ENCODE results near the gene DLST.
A peak's percentile ranks its signal among the peaks of the same experiment; 100 is the strongest.

Gene DLST

GRCh38 chr14:74860899-74861733 lies 20.6 kb upstream of the DLST start:
- no peak for DNase-seq (ENCODE audit: low read depth)
- no peak overlapping the region for H3K4me3 ChIP-seq (ENCODE audit: low read length)
- TF ChIP-seq, protein P1, sequence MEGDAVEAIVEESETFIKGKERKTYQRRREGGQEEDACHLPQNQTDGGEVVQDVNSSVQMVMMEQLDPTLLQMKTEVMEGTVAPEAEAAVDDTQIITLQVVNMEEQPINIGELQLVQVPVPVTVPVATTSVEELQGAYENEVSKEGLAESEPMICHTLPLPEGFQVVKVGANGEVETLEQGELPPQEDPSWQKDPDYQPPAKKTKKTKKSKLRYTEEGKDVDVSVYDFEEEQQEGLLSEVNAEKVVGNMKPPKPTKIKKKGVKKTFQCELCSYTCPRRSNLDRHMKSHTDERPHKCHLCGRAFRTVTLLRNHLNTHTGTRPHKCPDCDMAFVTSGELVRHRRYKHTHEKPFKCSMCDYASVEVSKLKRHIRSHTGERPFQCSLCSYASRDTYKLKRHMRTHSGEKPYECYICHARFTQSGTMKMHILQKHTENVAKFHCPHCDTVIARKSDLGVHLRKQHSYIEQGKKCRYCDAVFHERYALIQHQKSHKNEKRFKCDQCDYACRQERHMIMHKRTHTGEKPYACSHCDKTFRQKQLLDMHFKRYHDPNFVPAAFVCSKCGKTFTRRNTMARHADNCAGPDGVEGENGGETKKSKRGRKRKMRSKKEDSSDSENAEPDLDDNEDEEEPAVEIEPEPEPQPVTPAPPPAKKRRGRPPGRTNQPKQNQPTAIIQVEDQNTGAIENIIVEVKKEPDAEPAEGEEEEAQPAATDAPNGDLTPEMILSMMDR (conservative IDR thresholded peaks at IDR 0.05; ENCODE audit: low read depth, low read length), result peak; percentile 91

GRCh38 chr14:74861734-74862090 lies 20.0 kb upstream of the DLST start:
- H3K4me3 ChIP-seq (ENCODE audit: low read length), result no peak overlapping the region
- no peak for DNase-seq (ENCODE audit: low read depth)
- TF ChIP-seq, protein P1 (conservative IDR thresholded peaks at IDR 0.05; ENCODE audit: low read depth, low read length), result no peak

DNA sequence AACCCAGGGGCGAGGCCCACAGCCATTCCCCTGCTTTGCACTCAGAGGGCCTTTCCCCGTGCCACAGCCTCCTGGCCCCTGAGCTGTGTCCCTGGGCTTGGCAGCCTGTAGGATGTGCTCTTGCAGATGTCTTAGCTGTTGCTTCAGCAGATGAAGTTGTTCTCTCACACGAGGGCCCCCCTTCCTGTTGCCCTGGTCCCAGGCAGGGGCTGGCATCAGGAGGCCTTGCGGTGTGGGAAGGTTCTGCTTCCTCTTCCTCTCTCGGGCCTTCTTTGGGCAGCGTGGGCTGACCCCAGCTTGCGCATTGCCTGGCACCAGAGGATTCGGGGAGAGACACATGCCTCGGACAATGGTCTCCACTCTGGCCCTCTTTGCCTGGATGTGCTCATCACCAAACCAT lies 18.4 kb upstream of the DLST start:
- TF ChIP-seq, protein P1 (conservative IDR thresholded peaks at IDR 0.05; ENCODE audit: low read depth, low read length), result no peak
- DNase-seq (ENCODE audit: low read depth), result no peak
- H3K4me3 ChIP-seq (ENCODE audit: low read length), result no peak overlapping the region

GRCh38 chr14:74864198-74864597 lies 17.5 kb upstream of the DLST start:
- TF ChIP-seq, protein P1 (conservative IDR thresholded peaks at IDR 0.05; ENCODE audit: low read depth, low read length), result no peak
- H3K4me3 ChIP-seq (ENCODE audit: low read length), result no peak overlapping the region
- no peak for DNase-seq (ENCODE audit: low read depth)

GRCh38 chr14:74865156-74865555 lies 16.6 kb upstream of the DLST start:
- no peak overlapping the region for H3K4me3 ChIP-seq (ENCODE audit: low read length)
- DNase-seq (ENCODE audit: low read depth), result no peak
- TF ChIP-seq, protein P1 (conservative IDR thresholded peaks at IDR 0.05; ENCODE audit: low read depth, low read length), result no peak

GRCh38 chr14:74866708-74867389 lies 14.9 kb upstream of the DLST start:
- DNase-seq (ENCODE audit: low read depth), result no peak
- TF ChIP-seq, protein P1 (conservative IDR thresholded peaks at IDR 0.05; ENCODE audit: low read depth, low read length), result no peak
- H3K4me3 ChIP-seq (ENCODE audit: low read length), result no peak overlapping the region

GRCh38 chr14:74867673-74868072 lies 14.0 kb upstream of the DLST start:
- H3K4me3 ChIP-seq (ENCODE audit: low read length), result no peak overlapping the region
- TF ChIP-seq, protein P1 (conservative IDR thresholded peaks at IDR 0.05; ENCODE audit: low read depth, low read length), result no peak
- no peak for DNase-seq (ENCODE audit: low read depth)
